Ishikawa (cell line): ENCODE data around the gene GUCY1B1.

Experiments used
- CEBPB ChIP-seq: IDR thresholded peaks from 2 replicates; pipeline ENCODE4 v1.6.1; 2012
- CREB1 ChIP-seq: IDR thresholded peaks from 2 replicates; pipeline ENCODE4 v1.6.1; 2012; ENCODE audit warnings: low read depth
- EGR1 ChIP-seq: IDR thresholded peaks from 2 replicates; pipeline ENCODE4 v1.6.1; 2012
- EP300 ChIP-seq: IDR thresholded peaks from 2 replicates; pipeline ENCODE4 v1.6.1; 2012; ENCODE audit warnings: borderline replicate concordance
- FOXM1 ChIP-seq: IDR thresholded peaks from 2 replicates; pipeline ENCODE4 v1.6.1; 2012; ENCODE audit warnings: low read depth, borderline replicate concordance
- NFIC ChIP-seq: IDR thresholded peaks from 2 replicates; pipeline ENCODE4 v1.6.1; 2012
- RAD21 ChIP-seq: IDR thresholded peaks from 2 replicates; pipeline ENCODE4 v1.6.1; 2012; ENCODE audit warnings: low read depth
- TAF1 ChIP-seq: IDR thresholded peaks from 2 replicates; pipeline ENCODE4 v1.6.1; 2012; ENCODE audit warnings: low read depth, mild to moderate bottlenecking
- TCF12 ChIP-seq: IDR thresholded peaks from 2 replicates; pipeline ENCODE4 v1.6.1; 2012; ENCODE audit warnings: low read depth
- TEAD4 ChIP-seq: IDR thresholded peaks from 2 replicates; pipeline ENCODE4 v1.6.1; 2012
- YY1 ChIP-seq: IDR thresholded peaks from 2 replicates; pipeline ENCODE4 v1.6.1; 2012; ENCODE audit warnings: low read depth
- ZBTB7A ChIP-seq: IDR thresholded peaks from 2 replicates; pipeline ENCODE4 v1.6.1; 2012; ENCODE audit warnings: low read depth
- TF ChIP-seq, protein P1 (sequence below): IDR thresholded peaks from 2 replicates; pipeline ENCODE4 v1.6.1; 2012; ENCODE audit warnings: low read depth, mild to moderate bottlenecking
- TF ChIP-seq, protein P2 (sequence below): IDR thresholded peaks from 2 replicates; pipeline ENCODE4 v1.6.1; 2012
- TF ChIP-seq, protein P3 (sequence below): IDR thresholded peaks from 2 replicates; pipeline ENCODE4 v1.6.1; 2012

Gene GUCY1B1

DNA sequence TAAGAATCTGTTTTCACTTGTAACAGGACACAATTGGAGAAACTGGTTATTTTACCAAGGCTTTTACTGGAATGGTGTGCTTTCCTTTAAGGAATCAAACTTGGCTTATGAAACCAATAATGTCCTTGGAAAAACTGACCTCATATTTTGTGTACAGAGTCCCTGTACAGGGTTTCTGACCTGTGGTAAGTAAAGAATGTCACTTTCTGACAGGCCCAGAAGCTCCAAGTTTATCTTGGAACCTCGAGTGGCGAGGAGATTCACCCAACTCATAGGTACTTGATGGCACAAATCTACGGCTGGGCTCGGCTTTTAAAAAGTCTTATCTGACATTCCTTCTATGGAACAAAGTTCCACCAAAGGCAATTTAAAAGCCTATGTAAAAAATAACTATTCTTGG lies 90.2 kb downstream of the GUCY1B1 start:
- TF ChIP-seq YY1 (no peak), TEAD4 (no peak), RAD21 (no peak), ZBTB7A (no peak), CREB1 (no peak), CEBPB (no peak), EP300 (no peak), TAF1 (no peak), FOXM1 (no peak), TCF12 (no peak), EGR1 (no peak)
- TF ChIP-seq, protein P1, sequence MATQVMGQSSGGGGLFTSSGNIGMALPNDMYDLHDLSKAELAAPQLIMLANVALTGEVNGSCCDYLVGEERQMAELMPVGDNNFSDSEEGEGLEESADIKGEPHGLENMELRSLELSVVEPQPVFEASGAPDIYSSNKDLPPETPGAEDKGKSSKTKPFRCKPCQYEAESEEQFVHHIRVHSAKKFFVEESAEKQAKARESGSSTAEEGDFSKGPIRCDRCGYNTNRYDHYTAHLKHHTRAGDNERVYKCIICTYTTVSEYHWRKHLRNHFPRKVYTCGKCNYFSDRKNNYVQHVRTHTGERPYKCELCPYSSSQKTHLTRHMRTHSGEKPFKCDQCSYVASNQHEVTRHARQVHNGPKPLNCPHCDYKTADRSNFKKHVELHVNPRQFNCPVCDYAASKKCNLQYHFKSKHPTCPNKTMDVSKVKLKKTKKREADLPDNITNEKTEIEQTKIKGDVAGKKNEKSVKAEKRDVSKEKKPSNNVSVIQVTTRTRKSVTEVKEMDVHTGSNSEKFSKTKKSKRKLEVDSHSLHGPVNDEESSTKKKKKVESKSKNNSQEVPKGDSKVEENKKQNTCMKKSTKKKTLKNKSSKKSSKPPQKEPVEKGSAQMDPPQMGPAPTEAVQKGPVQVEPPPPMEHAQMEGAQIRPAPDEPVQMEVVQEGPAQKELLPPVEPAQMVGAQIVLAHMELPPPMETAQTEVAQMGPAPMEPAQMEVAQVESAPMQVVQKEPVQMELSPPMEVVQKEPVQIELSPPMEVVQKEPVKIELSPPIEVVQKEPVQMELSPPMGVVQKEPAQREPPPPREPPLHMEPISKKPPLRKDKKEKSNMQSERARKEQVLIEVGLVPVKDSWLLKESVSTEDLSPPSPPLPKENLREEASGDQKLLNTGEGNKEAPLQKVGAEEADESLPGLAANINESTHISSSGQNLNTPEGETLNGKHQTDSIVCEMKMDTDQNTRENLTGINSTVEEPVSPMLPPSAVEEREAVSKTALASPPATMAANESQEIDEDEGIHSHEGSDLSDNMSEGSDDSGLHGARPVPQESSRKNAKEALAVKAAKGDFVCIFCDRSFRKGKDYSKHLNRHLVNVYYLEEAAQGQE: no peak
- TF ChIP-seq, protein P2, sequence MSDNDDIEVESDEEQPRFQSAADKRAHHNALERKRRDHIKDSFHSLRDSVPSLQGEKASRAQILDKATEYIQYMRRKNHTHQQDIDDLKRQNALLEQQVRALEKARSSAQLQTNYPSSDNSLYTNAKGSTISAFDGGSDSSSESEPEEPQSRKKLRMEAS: no peak
- TF ChIP-seq, protein P3, sequence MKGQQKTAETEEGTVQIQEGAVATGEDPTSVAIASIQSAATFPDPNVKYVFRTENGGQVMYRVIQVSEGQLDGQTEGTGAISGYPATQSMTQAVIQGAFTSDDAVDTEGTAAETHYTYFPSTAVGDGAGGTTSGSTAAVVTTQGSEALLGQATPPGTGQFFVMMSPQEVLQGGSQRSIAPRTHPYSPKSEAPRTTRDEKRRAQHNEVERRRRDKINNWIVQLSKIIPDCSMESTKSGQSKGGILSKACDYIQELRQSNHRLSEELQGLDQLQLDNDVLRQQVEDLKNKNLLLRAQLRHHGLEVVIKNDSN: no peak

DNA sequence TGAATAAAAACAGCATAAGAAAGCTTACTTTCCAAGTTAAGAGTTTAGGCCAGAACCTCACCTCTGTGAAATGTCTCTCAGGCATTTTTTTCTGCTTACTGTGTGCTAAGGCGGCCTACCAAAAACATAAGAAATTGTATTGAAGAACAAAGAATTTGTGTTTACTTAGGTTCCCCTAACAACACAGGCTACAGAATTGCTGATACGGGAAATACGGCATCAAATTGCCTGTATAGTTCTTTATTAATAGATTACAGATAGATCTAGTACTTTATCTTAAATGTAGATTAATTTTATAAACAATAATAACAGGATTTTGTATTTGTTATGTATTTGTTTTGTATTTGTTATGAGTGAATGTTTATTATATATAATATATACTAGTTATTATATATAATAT lies 94.4 kb downstream of the GUCY1B1 start:
- no peak for TF ChIP-seq CREB1
- TF ChIP-seq TAF1: no peak
- TF ChIP-seq TCF12: no peak
- TF ChIP-seq, protein P1: no peak
- no peak for TF ChIP-seq YY1
- no peak for TF ChIP-seq EGR1
- TF ChIP-seq TEAD4: no peak
- no peak for TF ChIP-seq NFIC
- TF ChIP-seq EP300: no peak
- TF ChIP-seq, protein P3: no peak
- TF ChIP-seq, protein P2: no peak
- TF ChIP-seq FOXM1: no peak
- TF ChIP-seq ZBTB7A: no peak
- TF ChIP-seq RAD21: no peak
- no peak for TF ChIP-seq CEBPB

DNA sequence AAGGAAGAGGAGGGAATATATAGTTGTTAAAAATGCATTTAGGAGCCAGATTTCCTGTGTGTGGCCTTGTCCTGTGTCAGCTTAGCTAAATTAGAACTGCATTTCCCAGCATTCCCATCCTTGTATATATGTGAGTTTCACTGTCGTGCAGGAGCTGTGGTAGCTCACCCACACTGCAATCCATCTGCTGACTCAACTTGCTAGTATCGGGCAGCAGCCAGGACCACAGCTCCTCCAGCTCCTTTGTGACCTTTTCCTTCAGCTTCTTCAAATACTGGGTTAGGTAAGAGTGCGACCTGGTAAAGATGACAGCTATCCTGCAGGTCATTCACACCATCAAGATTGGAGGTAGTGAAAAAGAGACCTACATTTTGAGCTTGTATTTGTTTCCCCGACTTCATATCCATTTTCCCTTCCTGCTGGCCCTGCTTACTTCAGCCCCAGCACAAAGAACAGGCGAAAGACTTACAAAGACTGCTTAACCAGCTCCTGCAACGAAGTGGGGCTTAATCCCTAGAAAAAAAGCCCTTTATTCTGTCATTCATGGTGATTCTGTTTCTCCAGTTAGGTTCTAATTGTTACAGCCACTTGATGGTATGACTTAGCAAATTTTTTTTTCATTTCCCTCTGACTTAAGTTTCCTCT lies 95.9 kb downstream of the GUCY1B1 start:
- TF ChIP-seq CEBPB: no peak
- no peak for TF ChIP-seq TEAD4
- no peak for TF ChIP-seq CREB1
- TF ChIP-seq, protein P1: no peak
- no peak for TF ChIP-seq RAD21

DNA sequence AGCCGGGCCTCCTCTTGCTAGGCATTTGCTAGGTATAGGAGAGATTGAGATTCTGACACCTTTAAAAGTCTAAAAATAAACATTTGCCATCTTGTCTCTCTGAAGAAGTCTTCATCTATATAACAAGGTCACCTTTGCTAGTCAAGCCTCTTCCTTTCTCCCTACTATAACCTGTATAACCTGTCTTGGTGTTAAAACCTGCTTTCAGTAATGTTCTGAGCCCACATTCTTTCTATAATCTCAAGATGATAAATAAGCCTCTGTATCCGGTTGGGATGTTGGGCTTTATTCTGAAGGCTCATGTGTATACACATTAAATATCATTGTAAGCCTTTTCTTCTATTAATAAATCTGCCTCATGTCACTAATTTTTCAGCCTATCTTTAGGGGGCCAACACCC lies 97.1 kb downstream of the GUCY1B1 start:
- TF ChIP-seq, protein P2: no peak
- no peak for TF ChIP-seq TCF12
- TF ChIP-seq YY1: no peak
- TF ChIP-seq ZBTB7A: no peak
- TF ChIP-seq NFIC: no peak
- no peak for TF ChIP-seq CREB1
- TF ChIP-seq, protein P1: no peak
- no peak for TF ChIP-seq CEBPB
- no peak for TF ChIP-seq RAD21
- no peak for TF ChIP-seq TEAD4
